Ectodermal cell (in vitro differentiated cells): ENCODE data around the gene SEC14L1.

ENCODE experiments used
- H3K27ac ChIP-seq: 2 replicates; pipeline ENCODE4 v1.7.0; 2013; ENCODE audit warnings: mild to moderate bottlenecking, low read depth, low read length; ENCODE audit not compliant: insufficient read depth, poor library complexity, severe bottlenecking
- H3K27me3 ChIP-seq: 2 replicates; pipeline ENCODE4 v1.7.0; 2013; ENCODE audit warnings: mild to moderate bottlenecking, low read length; ENCODE audit not compliant: insufficient read depth, control insufficient read depth, poor library complexity, severe bottlenecking
- H3K36me3 ChIP-seq: one replicate; pipeline ENCODE4 v1.7.0; 2013; ENCODE audit warnings: low read length; ENCODE audit not compliant: control insufficient read depth, insufficient read depth
- H3K4me1 ChIP-seq: one replicate; pipeline ENCODE4 v1.7.0; 2013; ENCODE audit warnings: low read length; ENCODE audit not compliant: control insufficient read depth, insufficient read depth
- H3K4me3 ChIP-seq: 2 replicates; pipeline ENCODE4 v1.7.0; 2013; ENCODE audit warnings: low read depth, low read length, control low read depth; ENCODE audit not compliant: insufficient read depth
- H3K9me3 ChIP-seq: 2 replicates; pipeline ENCODE4 v1.7.0; 2013; ENCODE audit warnings: mild to moderate bottlenecking, low read length, moderate library complexity; ENCODE audit not compliant: control insufficient read depth
- WGBS, 2 experiments: methylation state at CpG; one replicate each; pipeline ENCODE4 v1.1.7; 2013; ENCODE audit warnings: missing lambda C conversion rate in 2 of 2; 5-methylcytosine and 5-hydroxymethylcytosine counted together

The SEC14L1 gene

DNA sequence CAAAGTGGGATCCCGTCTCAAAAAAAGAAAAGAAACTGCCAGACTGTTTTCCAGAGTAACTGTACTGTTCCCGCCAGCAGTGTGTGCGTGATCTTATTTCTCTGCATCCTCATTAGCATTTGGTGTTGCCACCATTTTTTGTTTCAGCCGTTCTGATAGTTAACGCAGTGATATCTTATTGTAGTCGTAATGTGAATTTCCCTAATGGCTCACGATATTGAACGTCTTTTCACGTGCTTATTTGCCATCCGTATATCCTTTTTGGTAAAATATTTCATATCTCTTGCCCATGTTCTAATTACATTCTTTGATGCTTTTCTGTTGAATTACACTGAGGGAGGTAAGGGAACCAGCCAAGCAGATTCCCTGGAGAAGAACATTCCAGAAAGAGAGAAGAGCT, 92.4 kb downstream of the SEC14L1 start:
- no peaks in the 10 kb centered on the region for H3K4me1 ChIP-seq
- no peaks in the 10 kb centered on the region for H3K9me3 ChIP-seq
- no peaks in the 10 kb centered on the region for H3K27me3 ChIP-seq
- no peak overlapping the region for H3K4me3 ChIP-seq
- no peaks in the 10 kb centered on the region for H3K36me3 ChIP-seq
- no peak overlapping the region for H3K27ac ChIP-seq
- 95% methylated on average over 10 of the region's 10 CpGs for WGBS, 2 experiments

GRCh38 chr17:77233635-77234334, 93.0 kb downstream of the SEC14L1 start:
- Histone ChIP-seq H3K27me3 (no peaks in the 10 kb centered on the region), H3K4me3 (no peak overlapping the region), H3K27ac (no peak overlapping the region), H3K36me3 (no peaks in the 10 kb centered on the region), H3K4me1 (no peaks in the 10 kb centered on the region), H3K9me3 (no peaks in the 10 kb centered on the region)
- 92 to 93% methylated on average over 21 of the region's 21 CpGs for WGBS, 2 experiments

DNA sequence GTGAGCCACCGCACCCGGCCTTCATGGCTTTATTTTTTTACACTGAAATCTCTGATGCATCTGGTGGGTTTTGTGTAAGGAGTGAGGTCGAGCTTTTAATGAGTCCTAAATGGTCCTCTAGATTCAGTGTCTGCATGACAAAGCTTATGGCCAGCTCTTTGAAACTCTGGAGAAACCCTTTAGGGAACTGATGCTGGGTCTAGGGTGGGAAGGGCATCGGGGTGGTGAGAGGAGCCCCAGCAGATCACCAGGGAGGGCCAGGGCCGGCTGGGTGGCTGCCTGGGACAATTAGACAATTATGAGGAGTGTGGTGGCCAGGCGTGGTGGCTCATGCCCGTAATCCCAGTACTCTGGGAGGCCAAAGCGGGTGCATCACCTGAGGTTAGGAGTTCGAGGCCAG, 93.9 kb downstream of the SEC14L1 start:
- no peaks in the 10 kb centered on the region for H3K27me3 ChIP-seq
- no peaks in the 10 kb centered on the region for H3K4me1 ChIP-seq
- 87 to 89% methylated on average over 9 of the region's 9 CpGs for WGBS, 2 experiments
- H3K27ac ChIP-seq: no peak overlapping the region
- no peaks in the 10 kb centered on the region for H3K36me3 ChIP-seq
- no peaks in the 10 kb centered on the region for H3K9me3 ChIP-seq
- no peak overlapping the region for H3K4me3 ChIP-seq

GRCh38 chr17:77235370-77235941, 94.7 kb downstream of the SEC14L1 start:
- no peak overlapping the region for H3K27ac ChIP-seq

GRCh38 chr17:77237232-77238008, 96.7 kb downstream of the SEC14L1 start:
- no peaks in the 10 kb centered on the region for H3K9me3 ChIP-seq
- no peak overlapping the region for H3K27ac ChIP-seq
- no peaks in the 10 kb centered on the region for H3K4me1 ChIP-seq
- 94 to 95% methylated on average over 13 of the region's 13 CpGs for WGBS, 2 experiments
- H3K4me3 ChIP-seq: no peak overlapping the region
- no peaks in the 10 kb centered on the region for H3K36me3 ChIP-seq
- H3K27me3 ChIP-seq: no peaks in the 10 kb centered on the region

More at GRCh38 chr17:77235370-77235941, 94.7 kb downstream of the SEC14L1 start:
- Histone ChIP-seq H3K9me3 (no peaks in the 10 kb centered on the region), H3K4me1 (no peaks in the 10 kb centered on the region), H3K27me3 (no peaks in the 10 kb centered on the region), H3K36me3 (no peaks in the 10 kb centered on the region), H3K4me3 (no peak overlapping the region)
- 95% methylated on average over 15 of the region's 15 CpGs for WGBS, 2 experiments

- Histone ChIP-seq H3K4me1 (no peaks in the 10 kb centered on the region), H3K36me3 (no peaks in the 10 kb centered on the region), H3K9me3 (no peaks in the 10 kb centered on the region), H3K27ac (no peak overlapping the region), H3K4me3 (no peak overlapping the region), H3K27me3 (no peaks in the 10 kb centered on the region)
- WGBS, 2 experiments: 94 to 96% methylated on average over 15 of the region's 15 CpGs
These were observed 100.2 kb downstream of the SEC14L1 start for GRCh38 chr17:77240976-77241375.

GRCh38 chr17:77242118-77242851, 101.5 kb downstream of the SEC14L1 start:
- Histone ChIP-seq H3K9me3 (no peaks in the 10 kb centered on the region), H3K27ac (no peak overlapping the region), H3K27me3 (peaks cover 2% of the 10 kb centered on the region), H3K4me1 (no peaks in the 10 kb centered on the region), H3K4me3 (no peak overlapping the region), H3K36me3 (no peaks in the 10 kb centered on the region)
- 83 to 88% methylated on average over 23 of the region's 23 CpGs for WGBS, 2 experiments

- H3K4me3 ChIP-seq: no peak overlapping the region
- H3K4me1 ChIP-seq: no peaks in the 10 kb centered on the region
- H3K9me3 ChIP-seq: no peaks in the 10 kb centered on the region
- H3K27me3 ChIP-seq: peaks cover 18% of the 10 kb centered on the region
- WGBS, 2 experiments: 82 to 83% methylated on average over 18 of the region's 18 CpGs
- H3K36me3 ChIP-seq: no peaks in the 10 kb centered on the region
- H3K27ac ChIP-seq: no peak overlapping the region
These were observed 104.6 kb downstream of the SEC14L1 start for GRCh38 chr17:77245162-77245926.

DNA sequence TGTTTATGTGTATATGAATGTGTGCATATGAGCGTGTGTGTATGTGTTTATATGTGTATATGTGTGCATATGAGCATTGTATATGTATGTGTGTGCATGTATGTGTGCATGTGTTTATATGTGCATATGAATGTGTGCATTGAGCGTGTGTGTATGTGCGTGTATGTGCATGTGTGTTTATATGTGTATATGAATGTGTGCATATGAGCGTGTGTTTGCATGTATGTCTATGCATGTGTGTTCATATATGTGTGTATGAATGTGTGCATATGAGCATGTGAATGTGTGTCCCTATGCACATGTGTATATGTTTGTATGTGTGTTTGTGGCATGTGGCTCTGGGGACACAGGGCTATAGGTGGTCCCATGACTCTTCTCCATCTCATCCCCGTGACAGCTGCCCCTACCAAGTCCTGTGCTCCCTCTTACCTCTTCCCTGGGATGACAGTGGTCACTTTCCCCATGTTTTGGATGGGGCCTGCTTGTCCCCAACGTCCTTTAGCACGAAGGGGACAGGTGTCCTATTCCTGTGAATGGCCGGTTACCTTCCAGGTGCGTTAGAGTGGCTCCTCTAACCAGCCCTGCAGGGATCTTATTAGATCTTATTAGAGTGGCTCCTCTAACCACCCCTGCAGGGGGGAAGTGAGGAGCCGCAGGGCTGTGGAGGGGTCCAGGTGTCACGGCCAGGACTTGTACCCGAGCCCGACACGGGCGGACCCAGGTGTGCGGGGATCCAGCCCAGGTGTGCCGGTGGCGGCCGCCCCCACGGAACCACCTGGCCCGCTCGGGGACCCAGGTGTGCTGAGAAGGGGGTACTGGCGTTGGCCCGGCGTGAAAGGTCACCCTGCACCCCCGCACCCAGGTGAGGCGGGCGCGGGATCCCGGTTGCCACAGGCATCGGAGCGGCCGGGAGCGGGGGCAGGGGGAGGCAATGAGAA, 105.6 kb downstream of the SEC14L1 start:
- Histone ChIP-seq H3K4me1 (no peaks in the 10 kb centered on the region), H3K27ac (no peak overlapping the region), H3K36me3 (no peaks in the 10 kb centered on the region), H3K9me3 (no peaks in the 10 kb centered on the region), H3K4me3 (peak overlapping the region; percentile 46), H3K27me3 (peaks cover 18% of the 10 kb centered on the region)
- WGBS, 2 experiments: 42 to 43% methylated on average over 34 of the region's 34 CpGs
